Caki2 (cell line): Measurements from ENCODE around the gene RWDD4. TPM values are rescaled to one million over a fixed set of nuclear protein-coding genes. Genes with fewer than 3 reads are reported as not detected.
A peak's percentile ranks its signal among the peaks of the same experiment; 100 is the strongest.

ENCODE experiments used
- DNase-seq: peaks from one replicate; pipeline ENCODE4 v3.0.0-alpha.2; 2015; ENCODE audit warnings: low read depth
- in situ Hi-C: cut with HindIII; loops from 2 replicates; pipeline ENCODE4 v1.10.0; 2016; ENCODE audit warnings: low sequenced_read_pairs, low pct_unique_long_range_greater_than_20kb, mixed read lengths
- total RNA-seq: library from RNA; depleted of rRNA; stranded (reverse); fragments of >200 nt; shearing (Covaris generic); gene quantifications from 2 replicates; pipeline ENCODE4 v1.2.3, GENCODE V29; 2014; ENCODE audit warnings: low replicate concordance; rRNA removed

Gene RWDD4
- total RNA-seq, 1 experiment from 2014 or later, result 26.2 TPM

- in situ Hi-C loops, result no loop called here
Measured at GRCh38 chr4:183611210-183611830, 47.7 kb downstream of the RWDD4 start.

GRCh38 chr4:183610613-183611012 is 48.4 kb downstream of the RWDD4 start:
- DNase-seq, result no peak
- in situ Hi-C loops, result no loop called here

More at GRCh38 chr4:183611210-183611830, 47.7 kb downstream of the RWDD4 start:
- DNase-seq, result no peak

- in situ Hi-C loops, result no loop called here
- peak; percentile 28 for DNase-seq
Measured at GRCh38 chr4:183610033-183610432, 49.0 kb downstream of the RWDD4 start.

- no peak for DNase-seq
- in situ Hi-C loops, result no loop called here
Measured at GRCh38 chr4:183609151-183609550, 49.8 kb downstream of the RWDD4 start.

GRCh38 chr4:183607894-183608293 is 51.1 kb downstream of the RWDD4 start:
- DNase-seq, result no peak

GRCh38 chr4:183602557-183603027 is 56.4 kb downstream of the RWDD4 start:
- DNase-seq, result no peak
- in situ Hi-C loops, result no loop called here

More at GRCh38 chr4:183607894-183608293, 51.1 kb downstream of the RWDD4 start:
- in situ Hi-C loops, result no loop called here

GRCh38 chr4:183601381-183601780 is 57.6 kb downstream of the RWDD4 start:
- no peak for DNase-seq
- in situ Hi-C loops, result no loop called here

GRCh38 chr4:183600189-183600685 is 58.7 kb downstream of the RWDD4 start:
- in situ Hi-C loops, result no loop called here
- DNase-seq, result no peak

GRCh38 chr4:183599690-183600089 is 59.3 kb downstream of the RWDD4 start:
- in situ Hi-C loops, result no loop called here
- DNase-seq, result no peak

- in situ Hi-C loops, result no loop called here
- no peak for DNase-seq
Measured at GRCh38 chr4:183599284-183599683, 59.7 kb downstream of the RWDD4 start.

- in situ Hi-C loops, result no loop called here
- DNase-seq, result no peak
Measured at GRCh38 chr4:183596067-183596757, 62.8 kb downstream of the RWDD4 start.

GRCh38 chr4:183594823-183595222 is 64.2 kb downstream of the RWDD4 start:
- DNase-seq, result no peak

GRCh38 chr4:183591301-183591700 is 67.7 kb downstream of the RWDD4 start:
- no peak for DNase-seq
- in situ Hi-C loops, result no loop called here

More at GRCh38 chr4:183594823-183595222, 64.2 kb downstream of the RWDD4 start:
- in situ Hi-C loops, result no loop called here

Other genes with a start within 250 kb of the RWDD4 start
- gene CDKN2AIP, start 214.5 kb downstream of the RWDD4 start, total RNA-seq, result 8.3 and 15.2 TPM in 2 replicates
- gene ING2, start 154.1 kb downstream of the RWDD4 start, total RNA-seq, result 19.7 and 22.8 TPM in 2 replicates
- 17.2 and 35.7 TPM in 2 replicates for gene TRAPPC11, start 108 bp upstream of the RWDD4 start, total RNA-seq
- 6.2 and 12.2 TPM in 2 replicates for gene STOX2, start 246.1 kb upstream of the RWDD4 start, total RNA-seq